HG03558 (cell line): ENCODE data around the gene PEX26.
"Not testable (repeated sequence)": the region's sequence is repeated elsewhere in the genome, so short reads cannot be mapped to it uniquely, and the experiment has no call there.

Experiments used
- ATAC-seq: cut with Tn5 transposase; IDR thresholded peaks from one replicate; pipeline ENCODE4 v1.9.1; 2021; ENCODE audit warnings: moderate number of reproducible peaks; ENCODE audit not compliant: unreplicated experiment; ENCODE audit errors: extremely low read depth

Gene PEX26

GRCh38 chr22:18114976-18115652, 37.3 kb downstream of the PEX26 start:
- ATAC-seq, result no peak

GRCh38 chr22:18115906-18116371, 38.1 kb downstream of the PEX26 start:
- ATAC-seq, result no peak

- ATAC-seq, result no peak
Observed at GRCh38 chr22:18116634-18117033, 38.8 kb downstream of the PEX26 start.

- no peak for ATAC-seq
Observed at GRCh38 chr22:18118345-18118915, 40.6 kb downstream of the PEX26 start.

- ATAC-seq, result no peak
Observed at GRCh38 chr22:18119409-18120110, 41.8 kb downstream of the PEX26 start.

GRCh38 chr22:18120857-18121256, 43.1 kb downstream of the PEX26 start:
- no peak for ATAC-seq

GRCh38 chr22:18121506-18121905, 43.7 kb downstream of the PEX26 start:
- no peak for ATAC-seq

GRCh38 chr22:18121954-18122554, 44.3 kb downstream of the PEX26 start:
- no peak for ATAC-seq

GRCh38 chr22:18123476-18124025, 45.8 kb downstream of the PEX26 start:
- not testable (repeated sequence) for ATAC-seq

- no peak for ATAC-seq
Observed at GRCh38 chr22:18126606-18127005, 48.8 kb downstream of the PEX26 start.

GRCh38 chr22:18130018-18130417, 52.2 kb downstream of the PEX26 start:
- no peak for ATAC-seq

GRCh38 chr22:18130699-18131429, 53.1 kb downstream of the PEX26 start:
- no peak for ATAC-seq

- no peak for ATAC-seq
Observed at GRCh38 chr22:18133452-18133851, 55.7 kb downstream of the PEX26 start.

GRCh38 chr22:18136563-18137320, 59.0 kb downstream of the PEX26 start:
- ATAC-seq, result no peak

- ATAC-seq, result not testable (repeated sequence)
Observed at GRCh38 chr22:18141004-18141403, 63.2 kb downstream of the PEX26 start.

GRCh38 chr22:18144105-18144504, 66.3 kb downstream of the PEX26 start:
- ATAC-seq, result no peak

- no peak for ATAC-seq
Observed at GRCh38 chr22:18145676-18146388, 68.0 kb downstream of the PEX26 start.

- ATAC-seq, result no peak
Observed at GRCh38 chr22:18146389-18146753, 68.6 kb downstream of the PEX26 start.

GRCh38 chr22:18147791-18148190, 70.0 kb downstream of the PEX26 start:
- no peak for ATAC-seq
